ENCODE results near the gene DHDDS.

DHDDS gene

GRCh38 chr1:26490155-26490554 is 58.0 kb downstream of the DHDDS start:
- POLR2A ChIA-PET: interaction anchor here (1.2 to 2.7 kb wide), 3 partner anchors 9 to 11 kb away, joined by 3 to 10 read pairs (median 7); no protein-coding TSS in a partner anchor
- CTCF ChIA-PET: interaction anchor here (1.3 to 4.3 kb wide), 2 partner anchors 8 to 10 kb away, joined by 6 to 22 read pairs; no protein-coding TSS in a partner anchor
- no peak overlapping the region for H3K4me3 ChIP-seq (ENCODE audit: low read depth, low read length)
- peak; percentile 68 for TF ChIP-seq SCRT2 (tag by site-specific recombination; IDR thresholded peaks at IDR 0.05)
- no peak for TF ChIP-seq ZBTB17 (tag by site-specific recombination; IDR thresholded peaks at IDR 0.05)
- no peaks in the 10 kb centered on the region for H3K4me1 ChIP-seq (ENCODE audit: control insufficient read depth, insufficient read depth, low read length)
- no peaks in the 10 kb centered on the region for H3K36me3 ChIP-seq (ENCODE audit: control insufficient read depth in 2 of 2, insufficient read depth in 1 of 2, low read length in 2 of 2)
- H3K27ac ChIP-seq (ENCODE audit: extremely low read depth, low read depth, low read length): no peak overlapping the region
- no peaks in the 10 kb centered on the region for H3K9me3 ChIP-seq (ENCODE audit: control insufficient read depth, insufficient read depth, low read depth, low read length)

- no peaks in the 10 kb centered on the region for H3K4me1 ChIP-seq (ENCODE audit: control insufficient read depth, insufficient read depth, low read length)
- no peak overlapping the region for H3K27ac ChIP-seq (ENCODE audit: extremely low read depth, low read depth, low read length)
- ChIA-PET POLR2A (no interaction called here), CTCF (no interaction called here)
- H3K9me3 ChIP-seq (ENCODE audit: control insufficient read depth, insufficient read depth, low read depth, low read length): no peaks in the 10 kb centered on the region
- no peaks in the 10 kb centered on the region for H3K36me3 ChIP-seq (ENCODE audit: control insufficient read depth in 2 of 2, insufficient read depth in 1 of 2, low read length in 2 of 2)
- TF ChIP-seq ZNF335 (tag by site-specific recombination; conservative IDR thresholded peaks at IDR 0.05): no peak
- no peak overlapping the region for H3K4me3 ChIP-seq (ENCODE audit: low read depth, low read length)
These were observed 61.1 kb downstream of the DHDDS start for GRCh38 chr1:26493267-26493666.

- no peaks in the 10 kb centered on the region for H3K36me3 ChIP-seq (ENCODE audit: control insufficient read depth in 2 of 2, insufficient read depth in 1 of 2, low read length in 2 of 2)
- H3K4me3 ChIP-seq (ENCODE audit: low read depth, low read length): no peak overlapping the region
- no peak overlapping the region for H3K27ac ChIP-seq (ENCODE audit: extremely low read depth, low read depth, low read length)
- POLR2A ChIA-PET: no interaction called here
- H3K4me1 ChIP-seq (ENCODE audit: control insufficient read depth, insufficient read depth, low read length): no peaks in the 10 kb centered on the region
- CTCF ChIA-PET: no interaction called here
- H3K9me3 ChIP-seq (ENCODE audit: control insufficient read depth, insufficient read depth, low read depth, low read length): no peaks in the 10 kb centered on the region
- TF ChIP-seq ZSCAN30 (tag by site-specific recombination; IDR thresholded peaks at IDR 0.05) (no peak), SCRT2 (tag by site-specific recombination; IDR thresholded peaks at IDR 0.05) (no peak), ZNF274 (IDR thresholded peaks at IDR 0.05; ENCODE audit: low read length) (no peak), ZNF274 (tag by site-specific recombination; IDR thresholded peaks at IDR 0.05; ENCODE audit: borderline replicate concordance) (no peak), ZNF624 (tag by site-specific recombination; IDR thresholded peaks at IDR 0.05) (no peak), ZNF501 (tag by site-specific recombination; IDR thresholded peaks at IDR 0.05) (no peak), ZNF214 (tag by site-specific recombination; IDR thresholded peaks at IDR 0.05; ENCODE audit: borderline replicate concordance) (no peak), ZBTB26 (tag by site-specific recombination; optimal IDR thresholded peaks at IDR 0.05) (no peak), ZNF792 (tag by site-specific recombination; IDR thresholded peaks at IDR 0.05) (no peak), ZNF843 (tag by site-specific recombination; IDR thresholded peaks at IDR 0.05) (no peak), ZNF114 (tag by site-specific recombination; IDR thresholded peaks at IDR 0.05) (no peak), ZNF629 (tag by site-specific recombination; IDR thresholded peaks at IDR 0.05) (no peak), ZNF174 (tag by site-specific recombination; IDR thresholded peaks at IDR 0.05) (no peak), GFI1B (tag by site-specific recombination; IDR thresholded peaks at IDR 0.05) (no peak), ZNF560 (tag by site-specific recombination; IDR thresholded peaks at IDR 0.05; ENCODE audit: borderline replicate concordance) (no peak), SP3 (tag by site-specific recombination; IDR thresholded peaks at IDR 0.05) (no peak), SETDB1 (IDR thresholded peaks at IDR 0.05; ENCODE audit: insufficient read length, low read length) (no peak), RBAK (tag by site-specific recombination; IDR thresholded peaks at IDR 0.05) (no peak), ZNF26 (tag by site-specific recombination; IDR thresholded peaks at IDR 0.05) (no peak), ZNF10 (tag by site-specific recombination; IDR thresholded peaks at IDR 0.05) (no peak), MZF1 (tag by site-specific recombination; IDR thresholded peaks at IDR 0.05; ENCODE audit: borderline replicate concordance) (no peak)
These were observed 61.8 kb downstream of the DHDDS start for GRCh38 chr1:26493938-26494337.

Data from HEK293 (cell line).